Kidney (tissue), 14 donors: ENCODE measurements around the gene NAPB. TPM values are rescaled to one million over a fixed set of nuclear protein-coding genes. Genes with fewer than 3 reads are reported as not detected.

ENCODE experiments used
- DNase-seq, 5 donors: peaks; one replicate each; pipeline ENCODE4 v3.0.0-alpha.2; 2013 to 2020
- FAIRE-seq: peaks from 2 replicates; lab custom pipeline; 2012; peaks lifted over from hg19 to GRCh38; lab: Jason Lieb, UNC
- H3K27ac ChIP-seq, 2 donors: one replicate each; pipeline ENCODE4 v1.7.0; 2013; ENCODE audit warnings: low read depth in 2 of 2, low read length in 2 of 2, inconsistent platforms in 1 of 2
- H3K27me3 ChIP-seq: one replicate; pipeline ENCODE4 v1.7.1; 2013; ENCODE audit warnings: low read length, inconsistent platforms; ENCODE audit not compliant: control insufficient read depth, insufficient read depth
- H3K36me3 ChIP-seq, 3 donors: one replicate each; pipeline versions ENCODE4 v1.7.0 to v1.7.1; 2013; ENCODE audit warnings: low read length in 3 of 3, control low read depth in 1 of 3, inconsistent platforms in 1 of 3; ENCODE audit not compliant: insufficient read depth in 3 of 3, control insufficient read depth in 2 of 3
- H3K4me1 ChIP-seq, 3 donors: one replicate each; pipeline versions ENCODE4 v1.7.0 to v1.7.1; 2013; ENCODE audit warnings: low read length in 3 of 3, inconsistent platforms in 1 of 3, low read depth in 1 of 3; ENCODE audit not compliant: control insufficient read depth in 2 of 3, insufficient read depth in 2 of 3
- H3K4me3 ChIP-seq, 3 donors: one replicate each; pipeline versions ENCODE4 v1.7.0 to v1.8.1; 2013; ENCODE audit warnings: low read length in 3 of 3, control low read depth in 1 of 3, inconsistent platforms in 1 of 3
- H3K9ac ChIP-seq, 3 donors: one replicate each; pipeline versions ENCODE4 v1.7.0 to v1.7.1; 2013; ENCODE audit warnings: low read length in 3 of 3, control low read depth in 1 of 3, inconsistent platforms in 1 of 3
- H3K9me3 ChIP-seq, 3 donors: one replicate each; pipeline versions ENCODE4 v1.7.0 to v1.7.1; 2013; ENCODE audit warnings: low read length in 3 of 3, control low read depth in 1 of 3, inconsistent platforms in 1 of 3; ENCODE audit not compliant: control insufficient read depth in 2 of 3, insufficient read depth in 1 of 3
- CTCF ChIP-seq: IDR thresholded peaks from 3 replicates; pipeline ENCODE4 v1.5.1; 2012; ENCODE audit warnings: mild to moderate bottlenecking, moderate library complexity, borderline replicate concordance; ENCODE audit not compliant: insufficient read depth; ENCODE audit errors: extremely low read depth
- intact Hi-C: fragments of 100-400 bp; cut with DNase I; formaldehyde crosslinking; loops from one replicate; pipeline ENCODE4 v1.11.1; 2022
- polyA plus RNA-seq: library from polyadenylated mRNA; stranded (reverse); fragments of 350-450 nt; fragmentation: Illumina TruSeq; extraction: RNeasy Lipid Tissue Mini Kit (QIAGEN cat#74804); gene quantifications from one replicate; pipeline ENCODE4 v1.2.3, GENCODE V29; 2014; ENCODE audit warnings: low read depth, low replicate concordance; ENCODE audit not compliant: insufficient read depth
- total RNA-seq: library from RNA; stranded (reverse); fragmentation: NEBNext Ultra II Directional; extraction: Animal tissue kit (Norgen Biotek cat#: 25700); gene quantifications from one replicate; pipeline ENCODE4 v1.2.1, GENCODE V29; 2021
- donor health status: control.
- donor health status: control.
- donor health status: control.
- donor health status: control.
- donor health status: control.
- donor health status: DM: yes; HTN: yes; CAD: no.
- donor health status: Normal renal cell carcinoma (clear cell type).

Gene NAPB
- total and polyA plus RNA-seq, 2 donors from 2014 or later: 5.3 to 9.6 TPM

GRCh38 chr20:23356203-23356602, 65.1 kb downstream of the NAPB start:
- intact Hi-C loops: no loop called here
- Histone ChIP-seq H3K27ac (no peak overlapping the region), H3K9ac (no peak overlapping the region), H3K4me1 (peaks cover 0 to 21% (median 12%) of the 10 kb centered on the region in 3 donors), H3K4me3 (no peak overlapping the region), H3K9me3 (no peaks in the 10 kb centered on the region), H3K36me3 (peaks cover 2 to 9% (median 5%) of the 10 kb centered on the region in 3 donors), H3K27me3 (no peaks in the 10 kb centered on the region)
- FAIRE-seq (no peak), DNase-seq (peak in 1 of 5 donors; percentile 78)
- no peak for TF ChIP-seq CTCF

GRCh38 chr20:23350904-23351838, 70.1 kb downstream of the NAPB start:
- Histone ChIP-seq H3K36me3 (peaks cover 2 to 9% (median 5%) of the 10 kb centered on the region in 3 donors), H3K9ac (peak overlapping the region; percentile 58 to 97 (median 84)), H3K4me3 (peak overlapping the region; percentile 79 to 89 (median 81)), H3K27me3 (no peaks in the 10 kb centered on the region), H3K4me1 (peaks cover 0 to 19% (median 11%) of the 10 kb centered on the region in 3 donors), H3K9me3 (no peaks in the 10 kb centered on the region), H3K27ac (peak overlapping the region; percentile 87 to 98)
- intact Hi-C loops: no loop called here
- TF ChIP-seq CTCF: no peak
- FAIRE-seq (no peak), DNase-seq (peak; percentile 60 to 90 (median 80))

- intact Hi-C loops: no loop called here
- Histone ChIP-seq H3K27ac (peak within 1 kb of the TSS; percentile 98 to 100), H3K27me3 (no peaks in the 10 kb centered on the region), H3K4me3 (peak within 1 kb of the TSS; percentile 79 to 89 (median 81)), H3K36me3 (peaks cover 2 to 9% (median 3%) of the 10 kb centered on the region in 3 donors), H3K4me1 (peaks cover 0 to 19% (median 11%) of the 10 kb centered on the region in 3 donors), H3K9ac (peak within 1 kb of the TSS; percentile 74 to 97 (median 84)), H3K9me3 (no peaks in the 10 kb centered on the region)
- FAIRE-seq (peak; percentile 93), DNase-seq (peak; percentile 98 to 99 (median 98))
- no peak for TF ChIP-seq CTCF
Measured at GRCh38 chr20:23350196-23350903, 70.9 kb downstream of the NAPB start, which contains the start of gene NXT1. Gene NXT1, plus strand, starts transcription at chr20:23350791. Its CDS starts 3,251 bp downstream, at chr20:23354042.
